Uterus (tissue), 2 donors: ENCODE results near the gene RFX3.

ENCODE experiments used
- CTCF ChIP-seq, 4 experiments: fragments of 200-600 bp in 2 of 4; fragments of 450-650 bp in 2 of 4; sonication (generic) in 2 of 4; IDR thresholded peaks; one replicate each; pipeline ENCODE4 v1.5.1; 2016 to 2019; ENCODE audit warnings: antibody characterized with exemption in 4 of 4, mild to moderate bottlenecking in 2 of 4, moderate library complexity in 1 of 4
- POLR2A ChIP-seq, 2 donors: fragments of 450-650 bp; IDR thresholded peaks; one replicate each; pipeline ENCODE4 v1.6.1; 2016; ENCODE audit warnings: antibody characterized with exemption in 2 of 2, mild to moderate bottlenecking in 1 of 2, moderate library complexity in 1 of 2

GRCh38 chr9:3455094-3455493, 70.7 kb downstream of the RFX3 start:
- no peak for TF ChIP-seq CTCF (IDR thresholded peaks at IDR 0.05)
- no peak for TF ChIP-seq POLR2A (IDR thresholded peaks at IDR 0.05)
